ENCODE measurements around the gene DNM3. TPM values are rescaled to one million over a fixed set of nuclear protein-coding genes. Genes with fewer than 3 reads are reported as not detected.

Gene DNM3
- 3.3 and 4.7 TPM in 2 replicates for total RNA-seq

GRCh38 chr1:171841050-171841910, at the start of gene DNM3:
Gene DNM3 (plus strand): TSS chr1:171841498. CDS start chr1:171841657, 159 bp downstream.

GRCh38 chr1:172420385-172420784, 579.1 kb downstream of the DNM3 start, which contains the start of gene C1orf105:
Gene C1orf105 (plus strand): TSS chr1:172420685. CDS start chr1:172420886, 201 bp downstream.

GRCh38 chr1:172443666-172444453, 602.6 kb downstream of the DNM3 start, which contains the start of gene PIGC:
Gene PIGC (minus strand): TSS chr1:172444069. CDS start chr1:172442622, 1,447 bp downstream.

Small RNA genes within 50 kb of the gene (small RNA-seq; reads per million reads assigned to genes)
- not detected for gene MIR199A2
- not detected for gene RNU6-157P

Other genes with a start within 250 kb of the DNM3 start
- gene MYOCOS, start 219.3 kb upstream of the DNM3 start, total RNA-seq = 0.27 TPM in 1 of 2 replicates, not detected in the other
- not detected in 2 replicates for gene MYOC, start 188.8 kb upstream of the DNM3 start, total RNA-seq
- 7.8 and 9.3 TPM in 2 replicates for gene VAMP4, start 99.4 kb upstream of the DNM3 start, total RNA-seq
- 21.7 and 25.6 TPM in 2 replicates for gene METTL13, start 59.8 kb upstream of the DNM3 start, total RNA-seq

Data from thoracic aorta endothelial cell (primary cell).